GM19240 (cell line): Measurements from ENCODE around the gene SLC30A10.
"Not testable (repeated sequence)": the region's sequence is repeated elsewhere in the genome, so short reads cannot be mapped to it uniquely, and the experiment has no call there.

ENCODE experiments used
- DNase-seq: peaks from one replicate; pipeline ENCODE4 v3.0.0; 2011; ENCODE audit warnings: low spot score; ENCODE audit not compliant: insufficient read length

The SLC30A10 gene

GRCh38 chr1:219928791-219929118 lies 398 bp upstream of the SLC30A10 start:
- DNase-seq, result no peak

- no peak for DNase-seq
Measured at GRCh38 chr1:219927298-219927955, 930 bp downstream of the SLC30A10 start.

GRCh38 chr1:219926363-219926998 lies 1.9 kb downstream of the SLC30A10 start:
- no peak for DNase-seq

- no peak for DNase-seq
Measured at GRCh38 chr1:219924342-219924741, 4.0 kb downstream of the SLC30A10 start.

GRCh38 chr1:219917851-219918466 lies 10.4 kb downstream of the SLC30A10 start:
- DNase-seq, result no peak

GRCh38 chr1:219917281-219917680 lies 11.1 kb downstream of the SLC30A10 start:
- DNase-seq, result no peak

GRCh38 chr1:219916257-219916656 lies 12.1 kb downstream of the SLC30A10 start:
- no peak for DNase-seq

GRCh38 chr1:219913005-219913770 lies 15.2 kb downstream of the SLC30A10 start:
- DNase-seq, result no peak

GRCh38 chr1:219910716-219911115 lies 17.6 kb downstream of the SLC30A10 start:
- DNase-seq, result no peak

GRCh38 chr1:219909476-219909875 lies 18.9 kb downstream of the SLC30A10 start:
- no peak for DNase-seq

- no peak for DNase-seq
Measured at GRCh38 chr1:219908170-219908569, 20.2 kb downstream of the SLC30A10 start.

- DNase-seq, result no peak
Measured at GRCh38 chr1:219907772-219908070, 20.6 kb downstream of the SLC30A10 start.

- DNase-seq, result no peak
Measured at GRCh38 chr1:219906924-219907771, 21.2 kb downstream of the SLC30A10 start.

GRCh38 chr1:219906565-219906923 lies 21.8 kb downstream of the SLC30A10 start:
- DNase-seq, result not testable (repeated sequence)

GRCh38 chr1:219905524-219905923 lies 22.8 kb downstream of the SLC30A10 start:
- no peak for DNase-seq

- no peak for DNase-seq
Measured at GRCh38 chr1:219904934-219905333, 23.4 kb downstream of the SLC30A10 start.

GRCh38 chr1:219903353-219903871 lies 24.9 kb downstream of the SLC30A10 start:
- no peak for DNase-seq

GRCh38 chr1:219902951-219903350 lies 25.4 kb downstream of the SLC30A10 start:
- DNase-seq, result no peak

GRCh38 chr1:219900882-219901281 lies 27.5 kb downstream of the SLC30A10 start:
- no peak for DNase-seq

- DNase-seq, result no peak
Measured at GRCh38 chr1:219900201-219900600, 28.2 kb downstream of the SLC30A10 start.

- no peak for DNase-seq
Measured at GRCh38 chr1:219898375-219898774, 30.0 kb downstream of the SLC30A10 start.
